ENCODE results near the gene FAP. TPM values are rescaled to one million over a fixed set of nuclear protein-coding genes. Genes with fewer than 3 reads are reported as not detected.

Gene FAP
- total and polyA plus RNA-seq, 9 of the 15 experiments (the other 6 are each of a cell fraction or from before 2014, with no cell fraction given) = not detected

GRCh38 chr2:162243715-162244114, 470 bp upstream of the FAP start:
- BruUV-seq (replicated peaks) = no TSS peak
- 8% methylated on average over 1 of the region's 1 CpG for WGBS (ENCODE audit: insufficient coverage, low coverage, missing lambda C conversion rate)
- H3K4me1 ChIP-seq (replicated peaks in 1 of 2; ENCODE audit: control insufficient read depth in 2 of 2, insufficient read depth in 2 of 2, low read length in 2 of 2) = no peaks in the 10 kb centered on the region
- no peaks in the 10 kb centered on the region for H4K20me1 ChIP-seq (replicated peaks; ENCODE audit: control insufficient read depth, insufficient read depth, low read length)
- DNase-seq (ENCODE audit: extremely low read depth in 1 of 4, low spot score in 3 of 4) (no peak), ATAC-seq (no peak), FAIRE-seq (no peak)
- no peaks in the 10 kb centered on the region for H3K27me3 ChIP-seq (ENCODE audit: control insufficient read depth in 2 of 2, insufficient read depth in 2 of 2, low read length in 2 of 2)
- H3K9me3 ChIP-seq (replicated peaks; ENCODE audit: control insufficient read depth, insufficient read depth, low read depth, low read length) = 0 out of 2 replicates have a peak, but pooled peaks cover 2% of the 10 kb centered on the region
- H3K9ac ChIP-seq (ENCODE audit: insufficient read depth in 1 of 2, low read depth in 2 of 2, low read length in 2 of 2) = no peak overlapping the region
- H3K36me3 ChIP-seq (ENCODE audit: control insufficient read depth, insufficient read depth, low read length) = no peaks in the 10 kb centered on the region
- no peak overlapping the region for H3K4me3 ChIP-seq
- intact Hi-C loops (cut with micrococcal nuclease) (no loop called here), in situ Hi-C loops (cut with MboI) (no loop called here)
- H3K27ac ChIP-seq (ENCODE audit: extremely low read depth, low read depth, low read length) = no peak overlapping the region
- ChIA-PET CTCF (ENCODE audit: low intra/inter-chr PET ratio) (no interaction called here), POLR2A (no interaction called here)
- no peaks in the 10 kb centered on the region for H3K9me1 ChIP-seq (ENCODE audit: control insufficient read depth, insufficient read depth, low read length)
- no peaks in the 10 kb centered on the region for H3K79me2 ChIP-seq (ENCODE audit: control insufficient read depth, insufficient read depth, low read length)
- no peak overlapping the region for H3K4me2 ChIP-seq (ENCODE audit: insufficient read depth, low read length)
- H2AFZ ChIP-seq (ENCODE audit: low read depth, low read length) = no peak overlapping the region
- TF ChIP-seq KAT2B (IDR thresholded peaks at IDR 0.05; ENCODE audit: low read depth, low read length) (no peak), CBX5 (IDR thresholded peaks at IDR 0.05; ENCODE audit: borderline replicate concordance, low read depth) (no peak), FOXO4 (CRISPR knock-in tag; IDR thresholded peaks at IDR 0.05) (no peak), SMAD2 (IDR thresholded peaks at IDR 0.05; ENCODE audit: low read depth, low read length) (no peak), BRD9 (IDR thresholded peaks at IDR 0.05; ENCODE audit: low read depth, partially characterized antibody) (no peak), SRF (CRISPR knock-in tag; IDR thresholded peaks at IDR 0.05) (no peak), NR1H2 (CRISPR knock-in tag; IDR thresholded peaks at IDR 0.05) (no peak), CHD7 (IDR thresholded peaks at IDR 0.05; ENCODE audit: low read depth, low read length) (no peak), POLR3A (IDR thresholded peaks at IDR 0.05; ENCODE audit: borderline replicate concordance, extremely low read depth, insufficient read depth, insufficient read length) (no peak)

Measured in K562 (cell line).